Osteoblast (primary cell): Measurements from ENCODE around the gene ZCCHC24. TPM values are rescaled to one million over a fixed set of nuclear protein-coding genes. Genes with fewer than 3 reads are reported as not detected.

Source experiments
- DNase-seq: peaks from one replicate; pipeline ENCODE4 v3.0.0; 2011; ENCODE audit warnings: low spot score, mixed read lengths; ENCODE audit not compliant: insufficient read length; ENCODE audit errors: missing footprints
- H2AFZ ChIP-seq: 2 replicates; pipeline ENCODE4 v1.6.0; 2011; ENCODE audit warnings: mild to moderate bottlenecking, low read length
- H3K27ac ChIP-seq: 2 replicates; pipeline ENCODE4 v1.5.1; 2011; ENCODE audit warnings: mild to moderate bottlenecking, low read depth, low read length, moderate library complexity
- H3K27me3 ChIP-seq: 2 replicates; pipeline ENCODE4 v1.6.0; 2012; ENCODE audit warnings: mild to moderate bottlenecking, control low read depth, inconsistent platforms, low read length, moderate library complexity; ENCODE audit not compliant: insufficient read depth
- H3K36me3 ChIP-seq: 2 replicates; pipeline ENCODE4 v1.5.1; 2011; ENCODE audit warnings: mild to moderate bottlenecking, low read length, control low read depth, moderate library complexity; ENCODE audit not compliant: insufficient read depth
- H3K4me1 ChIP-seq: 2 replicates; pipeline ENCODE4 v1.5.1; 2011; ENCODE audit warnings: mild to moderate bottlenecking, low read length, control low read depth, moderate library complexity; ENCODE audit not compliant: insufficient read depth
- H3K4me2 ChIP-seq: 2 replicates; pipeline ENCODE4 v1.6.0; 2011; ENCODE audit warnings: mild to moderate bottlenecking, low read length; ENCODE audit not compliant: insufficient read depth
- H3K4me3 ChIP-seq: fragments of 200-600 bp; sonication (generic); 3 replicates; pipeline ENCODE4 v1.5.1; 2012; ENCODE audit warnings: mild to moderate bottlenecking, low read length, inconsistent platforms; ENCODE audit not compliant: insufficient read depth
- H3K79me2 ChIP-seq: 2 replicates; pipeline ENCODE4 v1.6.0; 2012; ENCODE audit warnings: mild to moderate bottlenecking, low read length, control low read depth, inconsistent platforms; ENCODE audit not compliant: insufficient read depth
- H3K9me3 ChIP-seq: 2 replicates; pipeline ENCODE4 v1.5.1; 2011; ENCODE audit warnings: low read depth, low read length, control low read depth
- H4K20me1 ChIP-seq: 2 replicates; pipeline ENCODE4 v1.6.0; 2012; ENCODE audit warnings: mild to moderate bottlenecking, low read length, control low read depth; ENCODE audit not compliant: insufficient read depth
- total RNA-seq: library from RNA; depleted of rRNA; stranded (reverse); fragments of >200 nt; gene quantifications from 2 replicates; pipeline ENCODE4 v1.2.3, GENCODE V29; 2012
- TF ChIP-seq, protein P1 (sequence below): IDR thresholded peaks from 2 replicates; pipeline ENCODE4 v1.5.1; 2011; ENCODE audit warnings: mild to moderate bottlenecking, low read depth, low read length, moderate library complexity; ENCODE audit errors: extremely low read depth

The ZCCHC24 gene
- total RNA-seq, 1 donor = 48.5 TPM

- H3K4me1 ChIP-seq = no peaks in the 10 kb centered on the region
- TF ChIP-seq, protein P1, sequence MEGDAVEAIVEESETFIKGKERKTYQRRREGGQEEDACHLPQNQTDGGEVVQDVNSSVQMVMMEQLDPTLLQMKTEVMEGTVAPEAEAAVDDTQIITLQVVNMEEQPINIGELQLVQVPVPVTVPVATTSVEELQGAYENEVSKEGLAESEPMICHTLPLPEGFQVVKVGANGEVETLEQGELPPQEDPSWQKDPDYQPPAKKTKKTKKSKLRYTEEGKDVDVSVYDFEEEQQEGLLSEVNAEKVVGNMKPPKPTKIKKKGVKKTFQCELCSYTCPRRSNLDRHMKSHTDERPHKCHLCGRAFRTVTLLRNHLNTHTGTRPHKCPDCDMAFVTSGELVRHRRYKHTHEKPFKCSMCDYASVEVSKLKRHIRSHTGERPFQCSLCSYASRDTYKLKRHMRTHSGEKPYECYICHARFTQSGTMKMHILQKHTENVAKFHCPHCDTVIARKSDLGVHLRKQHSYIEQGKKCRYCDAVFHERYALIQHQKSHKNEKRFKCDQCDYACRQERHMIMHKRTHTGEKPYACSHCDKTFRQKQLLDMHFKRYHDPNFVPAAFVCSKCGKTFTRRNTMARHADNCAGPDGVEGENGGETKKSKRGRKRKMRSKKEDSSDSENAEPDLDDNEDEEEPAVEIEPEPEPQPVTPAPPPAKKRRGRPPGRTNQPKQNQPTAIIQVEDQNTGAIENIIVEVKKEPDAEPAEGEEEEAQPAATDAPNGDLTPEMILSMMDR = no peak
- no peak overlapping the region for H3K27ac ChIP-seq
- H4K20me1 ChIP-seq = no peaks in the 10 kb centered on the region
- no peaks in the 10 kb centered on the region for H3K9me3 ChIP-seq
- no peak overlapping the region for H2AFZ ChIP-seq
- no peak for DNase-seq
- H3K4me3 ChIP-seq = no peak overlapping the region
- no peaks in the 10 kb centered on the region for H3K79me2 ChIP-seq
- peaks cover 6% of the 10 kb centered on the region for H3K27me3 ChIP-seq
- no peaks in the 10 kb centered on the region for H3K36me3 ChIP-seq
- H3K4me2 ChIP-seq = no peak overlapping the region
Observed at GRCh38 chr10:79472951-79473350, 27.5 kb upstream of the ZCCHC24 start.

DNA sequence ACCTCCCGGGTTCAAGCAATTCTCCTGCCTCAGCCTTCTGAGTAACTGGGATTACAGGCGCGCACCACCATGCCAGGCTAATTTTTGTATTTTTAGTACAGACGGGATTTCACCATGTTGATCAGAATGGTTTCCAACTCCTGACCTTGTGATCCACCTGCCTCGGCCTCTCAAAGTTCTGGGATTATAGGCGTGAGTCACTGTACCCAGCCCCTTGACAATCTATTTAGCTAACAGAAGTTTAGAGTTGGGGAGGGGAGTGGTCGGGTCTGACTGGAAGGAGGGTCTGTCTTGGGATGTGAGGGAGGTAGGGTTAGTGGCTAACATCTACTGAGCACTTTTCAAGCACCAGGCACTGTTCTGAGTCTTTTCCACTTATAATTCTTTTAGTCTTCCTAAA, 27.0 kb upstream of the ZCCHC24 start:
- H3K4me2 ChIP-seq = no peak overlapping the region
- TF ChIP-seq, protein P1 = no peak
- no peaks in the 10 kb centered on the region for H3K4me1 ChIP-seq
- H3K9me3 ChIP-seq = no peaks in the 10 kb centered on the region
- H3K36me3 ChIP-seq = no peaks in the 10 kb centered on the region
- no peak for DNase-seq
- H2AFZ ChIP-seq = no peak overlapping the region
- H4K20me1 ChIP-seq = no peaks in the 10 kb centered on the region
- H3K4me3 ChIP-seq = no peak overlapping the region
- H3K79me2 ChIP-seq = no peaks in the 10 kb centered on the region
- no peak overlapping the region for H3K27ac ChIP-seq
- peaks cover 6% of the 10 kb centered on the region for H3K27me3 ChIP-seq

DNA sequence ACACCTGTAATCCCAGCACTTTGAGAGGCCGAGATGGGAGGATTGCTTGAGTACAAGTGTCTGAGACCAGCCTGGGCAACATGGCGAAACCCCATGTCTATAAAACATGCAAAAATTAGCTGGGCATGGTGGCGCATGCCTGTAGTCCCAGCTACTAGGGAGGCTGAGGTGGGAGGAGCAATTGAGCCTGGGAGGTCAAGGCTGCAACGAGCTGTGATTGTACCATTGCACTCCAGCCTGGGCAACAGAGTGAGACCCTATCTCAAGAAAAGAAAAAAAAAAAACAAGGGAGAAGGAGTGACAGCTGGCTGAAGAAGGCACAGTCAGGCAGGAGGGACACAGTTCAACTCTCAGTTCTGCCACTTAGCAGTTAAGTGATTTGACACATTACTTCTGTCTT, 26.4 kb upstream of the ZCCHC24 start:
- H3K36me3 ChIP-seq = no peaks in the 10 kb centered on the region
- no peak overlapping the region for H3K4me3 ChIP-seq
- H3K4me1 ChIP-seq = peaks cover 3% of the 10 kb centered on the region
- no peaks in the 10 kb centered on the region for H3K79me2 ChIP-seq
- no peak overlapping the region for H2AFZ ChIP-seq
- TF ChIP-seq, protein P1 = no peak
- H3K27me3 ChIP-seq = peaks cover 6% of the 10 kb centered on the region
- H3K4me2 ChIP-seq = no peak overlapping the region
- no peaks in the 10 kb centered on the region for H3K9me3 ChIP-seq
- no peak overlapping the region for H3K27ac ChIP-seq
- H4K20me1 ChIP-seq = no peaks in the 10 kb centered on the region
- DNase-seq = no peak

- no peaks in the 10 kb centered on the region for H4K20me1 ChIP-seq
- H3K36me3 ChIP-seq = no peaks in the 10 kb centered on the region
- peaks cover 7% of the 10 kb centered on the region for H3K4me1 ChIP-seq
- peaks cover under 1% of the 10 kb centered on the region for H3K27me3 ChIP-seq
- no peaks in the 10 kb centered on the region for H3K79me2 ChIP-seq
- H3K9me3 ChIP-seq = no peaks in the 10 kb centered on the region
- no peak overlapping the region for H3K4me3 ChIP-seq
- no peak for DNase-seq
- H3K4me2 ChIP-seq = no peak overlapping the region
- no peak overlapping the region for H3K27ac ChIP-seq
- no peak overlapping the region for H2AFZ ChIP-seq
- TF ChIP-seq, protein P1 = no peak
Observed at GRCh38 chr10:79470096-79470495, 24.7 kb upstream of the ZCCHC24 start.
